ENCODE data around the gene NT5DC2.
"Not testable (repeated sequence)": the region's sequence is repeated elsewhere in the genome, so short reads cannot be mapped to it uniquely, and the experiment has no call there.

Gene NT5DC2

DNA sequence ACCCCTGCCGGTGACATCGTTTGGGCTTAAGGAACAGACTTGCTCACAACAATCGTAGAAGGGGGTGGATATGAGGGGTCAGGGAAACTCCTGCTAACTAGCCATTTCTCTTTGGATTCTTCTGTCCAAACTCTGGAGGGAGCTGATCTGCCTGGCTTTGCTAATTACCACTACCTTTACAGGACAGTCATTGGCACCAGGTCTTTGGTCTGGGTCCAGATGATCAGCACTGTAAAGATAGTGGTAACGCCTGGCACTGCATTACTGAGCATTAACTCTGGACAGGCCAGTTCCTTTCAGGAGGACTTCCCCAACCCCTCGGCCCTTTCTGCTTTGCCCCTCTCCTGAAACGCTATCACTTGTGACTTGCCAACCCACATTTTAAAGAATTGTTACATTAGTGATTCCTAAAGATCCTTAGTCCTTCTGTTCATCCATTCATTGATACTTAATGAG is 3.5 kb upstream of the NT5DC2 start:
- no peak for DNase-seq

DNA sequence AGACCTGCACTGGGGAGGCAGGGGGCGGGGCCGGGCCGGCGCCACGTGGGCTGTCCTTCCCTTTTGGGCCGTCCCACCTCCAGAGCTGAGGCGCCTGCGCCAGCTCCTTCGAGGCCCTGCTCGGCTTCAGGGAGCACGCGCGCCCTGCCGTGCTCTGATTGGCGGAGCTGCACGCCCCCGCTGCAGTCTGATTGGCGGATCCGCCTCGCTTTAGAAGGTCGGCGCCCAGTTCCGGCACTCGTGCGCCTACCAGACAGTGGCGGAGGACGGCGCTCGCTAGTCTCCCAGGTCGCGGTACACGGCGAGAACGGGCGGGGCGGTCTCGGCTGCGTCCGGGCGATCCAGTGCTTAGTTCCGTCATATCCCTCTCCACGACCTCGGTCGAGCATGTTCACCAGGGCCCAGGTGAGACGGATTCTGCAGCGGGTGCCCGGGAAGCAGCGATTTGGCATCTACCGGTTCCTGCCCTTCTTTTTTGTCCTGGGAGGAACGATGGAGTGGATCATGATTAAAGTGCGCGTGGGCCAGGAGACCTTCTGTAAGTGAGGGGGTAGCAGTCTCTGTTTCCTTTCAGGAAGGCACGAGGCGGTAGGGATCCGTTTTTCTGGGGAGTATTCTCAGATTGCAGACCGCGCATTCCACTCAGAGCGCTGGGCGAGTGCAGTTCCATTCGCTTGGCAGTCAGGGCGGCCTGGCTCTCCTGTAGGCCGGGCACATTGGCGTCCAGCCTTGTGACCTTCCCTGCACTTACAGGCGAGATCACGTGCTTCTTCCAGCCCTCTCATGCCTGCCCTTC is 2.9 kb upstream of the NT5DC2 start, which contains the start of gene UQCC5:
TSS of gene UQCC5 (plus strand) at position 237 of the 796 bp plus-strand sequence. CDS start at position 388, 151 bp downstream.
- peak; percentile 44 for DNase-seq

DNA sequence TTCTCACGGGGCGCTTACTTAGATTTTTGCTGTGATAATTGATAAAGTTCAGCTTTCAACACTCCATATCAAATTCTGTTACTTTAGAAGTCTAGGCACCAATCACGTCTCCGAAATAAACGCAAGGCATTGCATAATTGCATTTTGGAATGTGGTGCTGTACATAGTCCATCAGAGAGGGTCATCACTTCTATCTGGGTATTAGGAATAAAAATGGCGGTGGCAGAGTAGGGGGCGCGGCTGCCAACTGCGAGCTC is 2.4 kb upstream of the NT5DC2 start:
- DNase-seq: no peak

DNA sequence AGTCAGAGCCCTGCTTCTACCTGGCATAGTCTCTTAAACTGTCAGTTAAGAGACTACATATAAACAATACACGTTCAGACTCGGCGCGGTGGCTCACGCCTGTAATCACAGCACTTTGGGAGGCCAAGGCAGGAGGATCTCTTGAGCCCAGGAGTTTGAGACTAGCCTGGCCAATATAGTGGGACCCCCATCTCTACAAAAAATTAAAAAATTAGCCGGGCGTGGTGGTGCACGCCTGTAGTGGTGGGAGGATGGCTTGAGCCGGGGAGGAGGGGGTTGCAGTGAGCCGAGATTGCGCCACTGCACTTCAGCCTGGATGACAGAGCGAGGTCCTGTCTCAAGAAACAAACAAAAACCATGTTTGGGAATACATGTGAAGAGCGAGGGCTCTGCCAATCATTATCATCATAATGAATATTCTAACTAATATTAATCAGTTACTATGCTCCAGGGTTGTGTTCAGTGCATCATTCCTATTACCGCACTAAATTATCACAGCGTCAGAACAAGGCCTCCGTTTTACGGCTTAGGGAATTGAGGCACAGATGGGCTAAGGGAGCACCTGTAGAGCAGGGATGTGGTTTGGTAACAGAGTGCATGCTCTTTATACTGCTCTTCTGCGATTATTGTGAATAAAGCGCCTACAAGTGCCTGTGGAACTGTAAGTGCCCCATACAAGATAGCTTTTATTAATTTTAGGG is 1.9 kb upstream of the NT5DC2 start:
- no peak for DNase-seq

DNA sequence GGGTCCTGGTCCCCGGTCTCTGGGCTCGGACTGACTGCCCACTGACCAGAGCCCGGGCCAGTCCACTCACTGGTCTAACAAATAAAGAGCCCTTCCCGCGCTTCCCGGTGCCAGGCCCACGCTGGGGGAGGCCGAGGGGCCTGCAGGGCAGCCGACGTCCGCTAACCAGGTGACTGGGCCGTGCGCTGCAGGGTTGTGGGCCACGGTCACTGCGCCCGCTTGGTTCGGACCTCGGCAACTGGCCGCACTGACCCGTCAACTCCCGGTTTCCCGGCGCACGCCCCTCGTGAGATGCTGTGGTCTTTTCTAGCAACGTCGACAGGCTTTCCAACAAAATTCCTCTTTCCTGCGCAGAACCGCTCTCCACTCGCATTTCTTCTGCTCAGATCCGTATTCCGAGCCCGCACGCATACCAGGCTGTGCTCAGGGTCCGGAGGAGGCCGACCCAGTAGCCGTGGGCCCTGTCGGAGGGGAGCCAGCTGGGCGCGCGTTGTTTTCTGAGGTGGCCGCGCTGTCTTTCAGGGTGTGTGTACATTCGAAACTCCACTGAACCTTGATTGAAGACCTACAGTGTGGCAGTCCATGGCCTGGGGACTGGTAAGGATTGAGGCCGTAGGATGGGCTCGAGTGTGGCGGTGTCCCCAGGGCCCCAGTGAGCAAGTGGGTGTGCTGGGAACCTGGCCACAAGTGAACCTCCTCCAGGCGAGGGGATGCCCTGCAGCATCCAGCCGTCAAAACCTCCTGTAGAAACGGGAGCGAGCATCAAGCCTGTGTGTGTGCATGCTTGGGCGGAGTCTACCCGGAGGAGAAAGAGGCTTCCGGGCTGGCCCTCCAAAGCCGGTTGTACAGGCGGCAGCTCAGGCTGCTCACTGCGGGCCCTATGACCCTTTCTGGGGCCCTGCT is 875 bp upstream of the NT5DC2 start:
- no peak for DNase-seq

DNA sequence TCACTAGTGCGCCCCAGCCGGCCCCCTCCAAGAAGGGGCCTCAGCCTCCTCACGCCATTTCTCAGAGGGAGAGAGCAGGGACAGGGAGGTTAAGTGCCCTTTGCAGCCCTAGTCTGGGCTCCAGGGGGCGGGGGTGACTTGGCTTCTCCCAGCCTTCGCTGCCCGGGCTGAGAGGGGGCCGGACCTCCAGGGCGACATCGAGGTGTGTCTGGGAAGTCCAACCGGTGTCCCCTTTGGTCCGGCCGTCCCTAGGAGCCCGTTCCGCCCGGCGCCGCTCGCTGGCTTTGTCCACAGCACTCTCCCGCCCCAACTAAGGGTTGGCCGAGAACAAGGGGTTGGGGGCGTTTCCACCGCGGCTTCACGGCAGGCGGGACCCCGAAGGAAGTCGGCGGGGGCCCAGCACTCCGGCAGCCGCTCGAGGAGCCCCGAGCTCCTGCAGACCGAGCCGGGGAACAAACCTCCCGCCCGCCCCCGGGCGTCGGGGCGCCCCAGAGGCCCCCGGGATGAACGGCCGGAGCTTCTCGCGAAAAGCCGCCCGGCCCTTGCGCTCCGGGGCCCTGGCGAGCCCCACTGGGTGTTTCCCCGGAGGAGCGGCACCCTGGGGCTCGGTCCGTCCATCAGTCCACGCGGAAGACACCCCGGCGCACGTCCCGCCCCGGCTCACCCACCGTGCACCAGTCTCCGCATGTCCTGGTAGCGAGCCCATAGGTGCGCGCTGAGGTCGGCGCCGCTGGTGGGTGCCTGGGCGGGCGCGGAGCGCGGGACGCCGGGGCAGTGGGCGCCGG is 627 bp downstream of the NT5DC2 start:
- DNase-seq: no peak

DNA sequence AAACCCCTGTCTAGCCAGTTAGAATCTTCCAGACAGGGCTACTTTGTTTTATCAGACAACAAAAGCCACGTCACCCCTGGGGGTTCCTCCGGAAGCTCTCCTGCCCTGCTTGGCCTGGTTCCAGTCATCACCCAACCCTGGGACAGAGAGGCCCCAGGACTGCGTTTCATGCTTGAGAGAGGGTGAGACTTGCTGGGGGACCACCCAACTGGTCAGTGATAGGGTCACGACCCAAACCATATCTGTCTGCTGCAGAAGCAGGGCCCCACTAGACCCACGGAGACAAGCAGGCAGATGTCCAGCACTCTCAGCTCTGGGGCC is 1.2 kb downstream of the NT5DC2 start:
- no peak for DNase-seq

DNA sequence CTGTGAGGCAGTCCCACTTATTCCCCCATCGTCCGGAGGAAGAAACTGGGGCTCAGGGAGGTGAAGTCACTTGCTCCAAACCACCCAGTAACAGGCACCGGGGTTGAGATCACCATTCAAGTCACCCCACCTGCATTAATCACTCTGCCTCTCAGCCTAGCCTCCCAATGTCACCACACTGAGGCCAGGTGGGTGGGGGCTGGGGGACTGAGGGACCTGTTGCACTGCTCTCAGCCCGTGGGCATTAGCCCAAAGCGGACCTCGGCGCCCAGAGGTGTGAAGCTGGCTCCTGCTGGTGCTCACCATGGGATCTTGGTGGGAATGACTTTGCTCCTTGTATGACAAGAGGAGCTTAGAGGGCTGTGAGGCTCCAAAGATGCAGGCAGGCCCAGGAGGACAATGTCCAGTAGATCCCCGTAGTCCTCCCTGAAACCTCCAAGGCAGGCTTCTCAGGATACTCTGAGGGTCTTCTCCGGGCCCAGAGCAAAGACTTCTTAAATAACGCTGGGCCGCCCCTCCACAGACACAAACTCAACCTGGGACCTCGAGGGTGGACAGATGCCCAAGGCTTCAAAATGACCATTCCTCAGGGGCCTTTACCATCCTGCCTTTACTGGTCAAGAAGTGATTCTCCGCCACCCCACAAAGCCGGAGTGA is 1.7 kb downstream of the NT5DC2 start:
- no peak for DNase-seq

DNA sequence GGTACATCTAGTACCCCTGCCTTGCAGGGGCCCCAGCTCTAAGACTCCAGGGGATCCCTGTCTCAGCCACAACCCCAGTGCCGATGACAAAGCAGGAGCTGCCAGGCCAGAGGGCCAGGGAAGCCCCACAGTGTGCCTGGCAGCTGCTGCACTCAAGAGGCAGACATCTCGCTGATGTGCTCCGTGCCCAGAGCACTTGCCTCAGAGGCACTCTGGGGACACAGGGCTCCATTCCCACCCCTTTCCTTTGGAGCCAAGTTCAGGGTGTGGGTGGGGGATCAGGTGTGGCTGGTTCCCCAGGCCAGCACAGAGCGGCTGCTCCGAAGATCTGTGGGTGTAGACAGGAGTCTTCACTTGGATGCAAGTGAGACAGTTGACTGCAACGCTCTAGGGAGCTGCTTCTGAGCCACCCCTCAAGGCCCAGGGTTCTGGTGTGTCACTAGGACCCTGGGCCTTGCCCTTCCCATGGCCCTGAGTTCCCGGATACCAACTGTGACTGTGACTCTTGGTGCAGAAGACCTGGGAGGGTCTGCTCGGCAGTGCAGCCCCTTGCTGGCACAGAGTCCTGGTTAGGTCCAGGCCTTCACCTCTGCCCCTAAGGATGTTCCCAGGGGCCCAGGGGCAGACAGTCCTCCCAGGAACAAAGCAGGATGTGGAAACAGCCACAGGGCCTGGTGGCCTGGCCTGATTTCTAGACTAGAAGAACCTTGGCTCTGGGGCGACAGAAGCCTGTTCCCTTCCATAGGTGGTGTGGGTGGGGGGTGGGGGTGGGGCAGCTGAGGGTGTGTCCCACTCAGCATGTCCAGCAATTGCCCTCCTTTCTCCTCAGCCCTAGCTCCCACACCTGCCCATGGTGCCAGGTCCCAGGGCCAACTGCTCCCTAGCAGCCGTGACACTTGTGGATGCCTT is 2.5 kb downstream of the NT5DC2 start:
- DNase-seq: no peak

DNA sequence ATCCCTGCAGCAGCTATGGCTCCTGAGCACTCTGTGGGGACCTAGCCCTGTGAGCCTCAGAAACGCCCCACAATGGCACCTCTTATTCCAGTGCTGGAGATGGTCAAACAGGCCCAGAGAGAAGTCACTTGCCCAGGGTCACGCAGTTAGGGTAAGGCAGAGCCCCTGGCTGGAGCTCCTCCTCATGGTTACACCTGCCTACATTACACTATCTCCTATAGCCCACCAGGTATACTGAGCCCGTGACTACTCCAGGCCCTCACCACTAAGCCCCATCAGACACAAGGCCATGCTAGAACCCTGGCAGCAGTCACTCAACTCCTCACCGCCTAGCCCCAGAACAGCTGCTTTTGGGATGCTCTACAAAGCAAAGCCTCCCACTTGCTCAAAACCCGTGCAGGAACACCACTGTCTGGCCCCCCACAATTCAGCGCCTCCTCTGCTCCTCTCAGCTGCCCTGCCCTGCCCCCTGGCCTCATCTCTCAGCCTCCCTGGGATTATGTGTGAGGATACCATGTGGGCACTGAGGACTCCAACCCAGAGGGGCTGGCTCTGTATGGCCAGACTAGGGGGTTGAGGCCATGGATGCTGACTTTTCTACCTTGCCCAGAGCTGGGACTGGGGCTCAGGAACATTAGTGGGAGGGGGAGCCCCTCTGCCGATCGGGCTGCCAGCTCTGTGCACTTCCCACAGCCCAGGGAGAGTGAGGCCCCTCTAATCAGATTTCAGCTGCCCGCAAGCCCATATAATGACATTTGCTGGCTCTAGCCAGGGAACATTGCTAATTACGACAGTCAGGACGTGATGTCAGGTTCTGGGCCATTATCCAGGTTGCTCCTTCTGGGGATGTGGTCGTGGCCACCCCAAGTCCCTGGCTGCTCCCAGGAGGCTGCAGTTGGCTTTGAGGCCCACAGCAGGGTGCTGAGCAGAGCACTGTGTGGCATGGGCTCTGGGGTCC is 4.0 kb downstream of the NT5DC2 start:
- DNase-seq: no peak

DNA sequence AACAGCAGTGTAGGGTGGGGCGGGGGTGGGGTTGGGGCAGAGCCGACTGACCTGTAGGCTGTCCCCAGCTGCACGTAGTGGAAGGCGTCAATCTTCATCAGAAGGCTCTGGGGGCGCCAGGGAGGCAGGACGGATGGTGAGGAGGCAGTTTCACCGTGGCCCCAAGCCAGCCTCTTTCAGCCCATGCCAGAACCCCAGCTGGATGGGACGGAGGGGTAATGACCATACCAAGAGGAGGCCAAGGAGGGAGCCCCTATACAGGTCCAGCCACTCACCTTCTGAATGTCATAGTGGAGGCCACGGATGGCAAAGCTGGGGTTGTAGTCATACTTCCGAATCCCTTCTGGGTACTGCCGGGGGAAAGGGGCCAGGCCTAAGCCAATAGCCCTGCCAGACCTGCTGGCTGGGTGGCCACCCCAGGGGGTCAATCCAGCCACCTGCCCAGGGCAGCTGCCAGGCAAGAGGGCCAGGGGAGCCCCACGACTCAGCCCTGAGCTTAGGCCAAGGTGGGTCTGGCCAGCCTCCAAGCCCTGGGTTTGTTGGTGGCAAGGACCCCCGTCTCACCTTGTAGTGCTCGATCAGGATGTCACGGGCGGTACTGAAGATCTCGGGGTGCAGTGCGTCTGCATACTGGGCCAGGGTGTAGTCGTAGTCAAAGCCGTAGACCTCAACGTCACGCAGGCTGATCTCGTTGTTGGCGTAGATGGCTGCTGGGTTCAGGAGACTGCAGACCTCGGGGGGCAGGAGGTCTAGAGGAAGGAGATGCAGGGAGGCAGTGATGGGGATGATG is 4.9 kb downstream of the NT5DC2 start:
- no peak for DNase-seq

DNA sequence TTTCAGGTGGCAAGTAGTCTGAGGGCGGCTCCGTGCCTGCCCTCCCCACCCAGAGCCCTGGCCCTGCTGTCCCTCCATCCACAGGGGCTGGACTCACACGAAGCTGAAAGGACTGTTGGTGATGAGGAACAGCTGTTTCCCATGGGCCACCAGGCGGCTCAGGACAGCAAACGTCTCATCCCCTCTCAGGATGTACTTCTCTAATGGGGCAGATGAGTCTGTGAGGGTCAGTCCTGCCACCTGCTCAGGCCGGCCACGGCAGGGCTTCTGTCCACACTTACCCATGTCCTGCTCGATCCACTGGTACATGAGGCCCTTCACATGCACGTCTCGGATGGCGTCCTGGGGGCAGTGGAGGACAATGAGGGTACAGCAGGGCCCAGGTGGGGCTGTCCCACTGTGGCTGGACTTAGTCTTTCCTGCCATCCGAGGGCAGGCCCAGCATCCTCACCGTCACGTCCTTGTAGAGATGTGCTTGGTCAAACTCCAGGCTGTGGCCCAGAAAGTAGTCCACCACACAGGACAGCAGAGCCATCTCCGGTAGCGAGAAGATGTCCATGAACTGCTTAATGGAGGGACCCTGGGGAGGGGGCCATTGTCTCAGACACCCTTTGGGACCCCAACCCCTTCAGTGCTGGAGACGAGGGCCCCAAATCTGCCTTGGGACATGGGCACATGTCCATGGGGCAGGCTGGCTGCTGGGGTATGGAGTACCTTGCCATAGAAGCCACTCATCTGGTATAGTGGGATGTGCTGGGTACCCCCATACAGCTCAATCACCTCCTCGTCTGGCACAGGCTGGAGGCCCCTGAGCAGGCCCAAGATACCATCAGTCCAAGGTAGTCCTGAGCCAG is 5.7 kb downstream of the NT5DC2 start:
- no peak for DNase-seq

DNA sequence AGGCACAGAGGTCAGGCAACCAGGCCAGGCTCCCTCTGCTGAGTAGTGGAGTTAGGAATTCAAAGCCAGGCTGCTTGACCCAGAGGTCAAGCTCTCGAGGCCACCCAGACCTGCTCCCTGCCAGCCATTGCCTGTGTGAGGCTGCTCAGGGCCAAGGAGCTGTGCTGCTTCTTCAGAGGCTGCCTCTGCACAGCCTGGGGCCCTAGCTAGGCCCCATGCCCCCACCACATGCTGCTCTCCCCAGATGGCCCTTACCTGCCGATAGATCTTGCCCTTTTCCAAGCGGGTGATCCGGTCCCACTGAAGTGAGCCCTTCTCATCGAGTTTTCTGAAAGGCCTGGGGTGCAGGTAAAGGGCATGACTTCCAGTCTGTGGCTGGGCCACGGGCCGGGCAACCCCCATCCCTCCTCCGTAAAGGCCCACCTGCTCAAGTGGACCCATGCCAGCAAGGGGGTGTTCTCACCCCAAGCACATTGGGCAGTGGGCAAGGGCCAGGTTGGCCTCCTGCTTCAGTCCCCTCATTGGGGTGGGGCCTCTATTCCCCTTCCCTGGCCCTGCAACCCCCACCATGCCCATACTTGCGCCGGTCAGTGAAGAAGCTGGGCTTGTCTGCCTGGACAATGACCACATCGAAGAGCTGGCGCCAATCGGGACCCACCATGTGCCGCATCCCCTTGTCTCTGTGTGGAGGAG is 6.5 kb downstream of the NT5DC2 start:
- DNase-seq: no peak

DNA sequence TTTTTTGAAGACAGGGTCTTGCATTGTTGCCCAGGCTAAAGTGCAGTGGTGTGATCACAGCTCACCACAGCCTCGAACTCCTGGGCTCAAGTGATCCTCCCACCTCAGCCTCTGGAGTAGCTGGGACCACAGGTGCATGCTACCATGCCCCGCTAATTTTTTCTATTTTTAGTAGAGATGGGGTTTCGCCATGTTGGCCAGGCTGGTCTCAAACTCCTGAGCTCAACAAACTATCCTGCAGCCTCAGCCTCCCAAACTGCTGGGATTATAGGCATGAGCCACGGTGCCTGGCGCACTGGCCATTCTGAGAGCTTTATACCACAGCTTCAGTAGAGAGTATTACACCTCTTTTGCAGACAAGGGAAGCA is 7.0 kb downstream of the NT5DC2 start:
- DNase-seq: not testable (repeated sequence)

DNA sequence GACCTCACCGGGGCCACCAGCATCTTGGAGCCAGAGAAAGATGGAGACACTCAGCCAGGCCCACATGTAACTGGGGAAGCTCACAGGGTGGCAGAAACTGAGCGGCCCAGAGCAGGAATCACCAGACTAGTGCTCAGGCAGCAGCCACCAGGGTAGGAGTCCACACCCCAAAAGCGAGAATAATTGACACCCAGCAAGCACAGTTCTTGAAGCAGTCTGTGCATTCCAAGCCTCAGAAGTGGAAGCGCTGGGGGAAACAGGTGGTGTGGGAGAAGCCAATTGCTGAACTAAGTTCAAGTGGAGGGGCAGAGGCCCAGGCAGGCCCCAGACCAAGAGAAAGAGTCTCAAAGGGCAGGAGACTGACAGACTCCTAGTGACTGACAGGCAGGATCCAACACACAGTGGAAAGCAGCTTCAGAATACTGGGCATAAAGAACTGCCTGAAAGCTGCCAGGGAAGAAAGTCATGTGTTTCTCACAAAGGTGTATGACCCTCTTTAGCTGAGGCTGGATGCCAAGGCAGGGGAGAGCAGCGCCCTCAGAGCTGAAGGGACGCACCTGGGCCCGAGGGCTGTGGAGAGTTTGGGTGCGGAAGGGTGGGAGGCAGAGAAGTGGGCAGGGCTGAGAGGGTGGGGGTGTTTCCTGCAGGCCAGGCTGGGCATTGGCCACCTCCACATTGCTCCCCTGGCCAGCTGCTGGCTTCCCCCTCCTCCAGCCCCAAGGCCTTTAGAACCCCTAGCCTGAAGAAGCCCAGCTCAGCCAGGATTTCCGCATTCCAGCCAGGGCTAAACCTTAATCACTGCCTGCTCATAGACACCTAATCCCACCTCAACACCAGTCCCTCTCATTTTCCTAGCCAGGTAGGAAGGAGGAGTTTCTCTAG is 7.7 kb downstream of the NT5DC2 start:
- DNase-seq: no peak

All from NCI-H2029 treated with DMSO at 0.1 percent for 48 hours (cell line).